Choroid plexus epithelial cell (primary cell): ENCODE measurements around the gene GNAZ.

Source experiments
- DNase-seq: peaks from one replicate; pipeline ENCODE4 v3.0.0-alpha.2; 2010; ENCODE audit warnings: low read depth
- H3K4me3 ChIP-seq: 2 replicates; pipeline ENCODE4 v1.5.1; 2011; ENCODE audit warnings: low read depth, mild to moderate bottlenecking, control low read depth, low read length, moderate library complexity
- TF ChIP-seq, protein P1 (sequence below): conservative IDR thresholded peaks from 2 replicates; pipeline ENCODE4 v1.5.1; 2011; ENCODE audit warnings: low read depth, mild to moderate bottlenecking, control low read depth, inconsistent platforms, low read length, moderate library complexity

The GNAZ gene

DNA sequence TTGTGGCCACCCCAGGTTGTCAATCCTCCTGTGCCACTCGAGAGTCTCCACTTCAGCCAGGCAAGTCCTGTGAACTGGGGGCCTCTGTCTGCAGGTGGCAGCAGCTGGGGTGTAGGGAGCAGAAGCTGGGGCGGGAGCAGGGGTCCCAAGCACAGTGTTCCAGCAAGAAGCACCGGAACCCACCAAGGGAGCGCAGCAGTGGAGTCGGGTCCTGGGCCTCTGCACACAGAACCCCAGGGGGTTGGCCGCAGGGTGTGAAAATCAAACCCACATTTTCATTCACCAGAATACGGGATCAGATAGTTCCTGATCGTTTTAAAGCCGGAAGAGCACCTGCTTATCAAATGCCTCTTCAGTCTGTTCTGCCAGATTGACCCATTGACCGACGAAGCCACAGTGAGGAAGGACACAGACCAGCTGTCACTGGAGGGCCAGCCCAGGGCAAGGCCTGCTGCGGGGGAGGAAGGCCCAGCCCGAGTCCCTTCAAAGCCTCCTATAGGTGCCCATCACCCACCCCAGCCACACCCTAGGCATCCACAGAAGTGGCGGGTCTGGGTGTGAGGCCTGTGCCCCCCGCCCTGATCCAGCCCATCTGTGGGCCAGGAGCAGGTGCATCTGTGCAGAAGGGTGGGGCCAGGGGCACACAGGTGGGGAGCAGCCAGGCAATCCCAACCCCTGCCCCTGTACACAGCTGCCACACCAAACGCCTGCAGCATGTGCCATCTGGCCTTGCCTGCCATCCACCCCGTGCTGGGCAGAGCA is 37.3 kb downstream of the GNAZ start:
- no peak for DNase-seq
- no peak overlapping the region for H3K4me3 ChIP-seq
- TF ChIP-seq, protein P1, sequence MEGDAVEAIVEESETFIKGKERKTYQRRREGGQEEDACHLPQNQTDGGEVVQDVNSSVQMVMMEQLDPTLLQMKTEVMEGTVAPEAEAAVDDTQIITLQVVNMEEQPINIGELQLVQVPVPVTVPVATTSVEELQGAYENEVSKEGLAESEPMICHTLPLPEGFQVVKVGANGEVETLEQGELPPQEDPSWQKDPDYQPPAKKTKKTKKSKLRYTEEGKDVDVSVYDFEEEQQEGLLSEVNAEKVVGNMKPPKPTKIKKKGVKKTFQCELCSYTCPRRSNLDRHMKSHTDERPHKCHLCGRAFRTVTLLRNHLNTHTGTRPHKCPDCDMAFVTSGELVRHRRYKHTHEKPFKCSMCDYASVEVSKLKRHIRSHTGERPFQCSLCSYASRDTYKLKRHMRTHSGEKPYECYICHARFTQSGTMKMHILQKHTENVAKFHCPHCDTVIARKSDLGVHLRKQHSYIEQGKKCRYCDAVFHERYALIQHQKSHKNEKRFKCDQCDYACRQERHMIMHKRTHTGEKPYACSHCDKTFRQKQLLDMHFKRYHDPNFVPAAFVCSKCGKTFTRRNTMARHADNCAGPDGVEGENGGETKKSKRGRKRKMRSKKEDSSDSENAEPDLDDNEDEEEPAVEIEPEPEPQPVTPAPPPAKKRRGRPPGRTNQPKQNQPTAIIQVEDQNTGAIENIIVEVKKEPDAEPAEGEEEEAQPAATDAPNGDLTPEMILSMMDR: no peak

DNA sequence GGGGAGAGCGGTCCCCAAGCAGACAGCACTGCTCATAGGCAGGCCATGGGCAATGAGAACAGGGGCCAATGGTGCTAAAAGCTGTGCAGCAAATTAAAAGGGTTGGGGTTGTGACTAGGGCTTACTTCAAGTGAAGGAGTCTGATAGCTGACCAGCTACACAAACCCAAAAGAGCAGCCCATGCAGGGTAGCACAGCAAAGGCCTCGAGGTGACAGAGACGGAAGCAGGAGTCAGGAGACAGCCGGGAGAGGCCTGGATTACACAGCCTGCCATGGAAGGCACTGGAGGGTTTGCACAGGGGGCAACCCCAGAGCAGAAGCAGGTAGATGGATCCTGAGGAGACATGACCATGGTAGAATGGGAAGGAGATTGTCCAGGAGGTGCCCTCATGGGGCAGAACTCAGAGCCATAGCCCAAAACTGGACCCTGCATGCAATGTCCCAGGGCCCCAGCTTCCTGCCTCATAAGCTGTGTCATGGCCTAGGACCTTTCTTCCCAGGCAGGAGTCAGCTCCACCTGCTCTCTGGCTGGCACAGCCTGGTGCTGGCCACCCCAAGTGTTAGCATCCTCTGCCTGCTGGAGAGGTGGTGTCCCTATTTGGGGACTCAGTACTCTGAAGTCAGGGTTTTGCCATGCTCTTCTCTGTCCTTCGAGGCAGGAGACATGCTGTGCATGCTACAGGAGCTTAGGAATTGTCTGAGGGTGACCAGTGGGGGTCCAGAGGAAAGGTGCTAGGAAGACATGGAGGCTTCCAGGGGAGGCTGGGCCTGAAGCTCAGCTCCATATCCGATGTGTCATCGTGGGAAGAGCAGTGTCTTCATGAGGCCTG is 38.1 kb downstream of the GNAZ start:
- TF ChIP-seq, protein P1: no peak
- H3K4me3 ChIP-seq: no peak overlapping the region
- no peak for DNase-seq

DNA sequence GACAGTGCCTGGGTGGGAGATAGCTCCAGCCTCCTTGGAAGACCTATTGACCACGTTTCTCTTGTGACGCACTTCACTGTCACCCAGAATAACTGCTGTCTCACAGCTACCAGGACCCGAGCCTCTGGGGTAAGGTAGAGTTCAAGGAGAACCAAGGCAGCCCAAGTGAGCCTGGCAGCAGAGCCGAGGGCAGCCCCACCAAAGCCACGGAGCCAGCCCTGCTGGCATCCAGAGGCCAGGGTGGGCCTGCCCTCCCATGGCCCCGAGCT is 38.7 kb downstream of the GNAZ start:
- TF ChIP-seq, protein P1: no peak
- H3K4me3 ChIP-seq: no peak overlapping the region
- no peak for DNase-seq

DNA sequence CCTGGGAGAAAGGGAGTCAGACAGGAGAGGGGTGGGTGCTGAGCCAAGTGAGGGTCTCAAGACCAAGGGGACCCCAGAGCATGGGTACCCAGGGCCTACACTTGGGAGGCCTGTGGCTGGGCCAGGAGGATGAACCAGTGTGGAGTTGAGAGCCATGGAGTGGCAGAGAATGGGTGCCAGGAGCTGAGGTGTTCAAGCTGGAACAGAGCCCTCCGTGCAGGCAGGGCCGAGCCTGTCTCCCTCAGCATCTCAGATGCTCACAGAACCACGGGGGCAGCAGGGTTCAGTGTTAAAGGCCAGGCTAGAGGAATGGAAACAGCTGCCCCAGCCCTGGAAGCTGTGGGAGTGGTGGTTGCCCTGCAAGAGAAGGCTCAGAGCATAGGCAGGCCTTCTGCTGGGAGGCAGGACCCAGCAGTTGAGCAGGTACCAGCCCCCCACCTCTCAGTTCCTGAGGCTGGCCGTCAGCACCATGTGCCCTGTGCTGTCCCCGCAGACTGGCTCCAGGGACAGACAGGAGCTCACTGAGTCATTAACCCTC is 39.2 kb downstream of the GNAZ start:
- DNase-seq: no peak

DNA sequence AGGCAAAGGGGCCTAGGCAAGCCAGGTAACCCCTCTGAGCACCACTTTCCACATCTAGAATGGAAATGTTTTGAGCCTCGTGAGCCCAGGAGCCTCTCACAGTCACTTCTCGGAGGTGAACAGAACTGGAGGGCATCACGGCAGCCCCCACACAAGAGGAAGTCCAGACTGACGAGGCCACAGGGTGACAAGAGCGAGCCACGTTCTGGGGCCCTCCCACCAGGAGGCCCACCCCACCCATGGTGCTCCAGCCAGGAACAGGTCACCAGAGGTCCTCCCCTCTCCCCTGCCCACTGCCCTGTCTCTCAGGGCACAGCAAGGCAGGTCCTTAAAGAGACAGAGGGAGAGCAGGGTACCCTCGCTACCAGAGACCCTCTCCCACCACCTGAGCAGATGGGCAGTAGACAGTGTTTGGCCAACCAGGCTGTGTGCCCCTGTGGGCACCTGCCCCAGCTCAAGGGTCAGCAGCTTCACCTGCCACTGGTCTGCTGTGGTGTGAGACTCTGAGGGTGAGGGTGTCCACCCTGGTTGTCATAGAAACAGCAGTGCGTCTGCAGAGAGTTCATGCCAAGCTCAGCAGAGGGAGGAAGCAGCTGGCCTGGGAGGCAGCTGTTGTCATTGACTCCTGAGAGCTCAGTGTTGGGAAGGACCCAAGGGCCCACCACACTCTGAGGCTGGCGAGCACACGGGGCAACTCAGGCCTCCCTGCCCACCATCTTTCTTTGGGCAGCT is 40.0 kb downstream of the GNAZ start:
- H3K4me3 ChIP-seq: no peak overlapping the region
- DNase-seq: no peak
- TF ChIP-seq, protein P1: no peak

More for the DNA sequence above, 39.2 kb downstream of the GNAZ start:
- TF ChIP-seq, protein P1: no peak
- H3K4me3 ChIP-seq: no peak overlapping the region

DNA sequence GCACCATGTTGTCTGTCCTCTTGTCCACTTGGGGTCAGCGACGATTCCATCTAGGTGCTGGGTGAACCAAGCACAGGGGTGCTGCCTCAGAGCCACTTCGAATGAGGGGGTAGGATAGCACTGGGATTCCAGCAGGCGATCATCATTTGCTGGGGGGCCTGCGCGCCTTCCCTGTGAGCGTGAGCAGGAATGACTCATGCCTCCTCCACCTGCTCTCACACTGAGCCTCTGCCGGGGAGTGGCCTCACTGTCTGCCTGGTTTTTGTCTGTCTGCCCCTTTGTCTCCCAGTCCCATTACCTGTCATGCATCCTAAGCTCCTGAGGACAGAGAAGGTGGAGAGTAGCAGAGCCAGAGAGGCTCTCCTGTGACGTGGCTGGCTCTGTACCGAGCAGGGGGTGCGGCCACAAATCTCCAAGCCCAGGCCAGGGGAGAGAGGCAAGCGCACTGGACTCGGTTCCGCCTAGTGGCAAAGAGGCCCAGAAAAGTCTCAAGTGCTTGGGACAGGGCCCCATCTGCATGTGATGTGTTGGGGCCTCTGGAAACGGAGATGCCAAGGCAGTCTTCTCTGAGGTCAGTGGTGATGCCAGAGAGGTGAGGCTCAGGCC is 40.7 kb downstream of the GNAZ start:
- no peak overlapping the region for H3K4me3 ChIP-seq
- TF ChIP-seq, protein P1: no peak
- DNase-seq: no peak
